Activated T-cell treated with anti-CD3 and anti-CD28 coated beads, Interleukin-2, amount 50 U/mL, for 1 hour (primary cell): Measurements from ENCODE around the gene POU6F2.

ENCODE experiments used
- DNase-seq: peaks from one replicate; pipeline ENCODE4 v3.0.0-alpha.2; 2020

Gene POU6F2

GRCh38 chr7:39197831-39198230 is 220.1 kb downstream of the POU6F2 start:
- no peak for DNase-seq

GRCh38 chr7:39198556-39198955 is 220.8 kb downstream of the POU6F2 start:
- DNase-seq, result no peak

- DNase-seq, result no peak
Observed at GRCh38 chr7:39199006-39199405, 221.3 kb downstream of the POU6F2 start.

- DNase-seq, result no peak
Observed at GRCh38 chr7:39199951-39200350, 222.2 kb downstream of the POU6F2 start.

GRCh38 chr7:39202041-39202440 is 224.3 kb downstream of the POU6F2 start:
- DNase-seq, result no peak

GRCh38 chr7:39210362-39210761 is 232.7 kb downstream of the POU6F2 start:
- DNase-seq, result no peak

- DNase-seq, result no peak
Observed at GRCh38 chr7:39211581-39211980, 233.9 kb downstream of the POU6F2 start.

- no peak for DNase-seq
Observed at GRCh38 chr7:39212876-39213275, 235.2 kb downstream of the POU6F2 start.

- DNase-seq, result no peak
Observed at GRCh38 chr7:39217783-39218182, 240.1 kb downstream of the POU6F2 start.

- DNase-seq, result no peak
Observed at GRCh38 chr7:39219869-39220268, 242.2 kb downstream of the POU6F2 start.

- no peak for DNase-seq
Observed at GRCh38 chr7:39221901-39222300, 244.2 kb downstream of the POU6F2 start.

- no peak for DNase-seq
Observed at GRCh38 chr7:39228946-39229345, 251.2 kb downstream of the POU6F2 start.

GRCh38 chr7:39233851-39234529 is 256.3 kb downstream of the POU6F2 start:
- no peak for DNase-seq

GRCh38 chr7:39238234-39238869 is 260.6 kb downstream of the POU6F2 start:
- DNase-seq, result no peak

GRCh38 chr7:39240864-39241263 is 263.2 kb downstream of the POU6F2 start:
- no peak for DNase-seq

- no peak for DNase-seq
Observed at GRCh38 chr7:39247576-39247975, 269.9 kb downstream of the POU6F2 start.

- no peak for DNase-seq
Observed at GRCh38 chr7:39248041-39248691, 270.5 kb downstream of the POU6F2 start.

GRCh38 chr7:39248692-39249090 is 271.0 kb downstream of the POU6F2 start:
- no peak for DNase-seq

- DNase-seq, result no peak
Observed at GRCh38 chr7:39249635-39250152, 272.0 kb downstream of the POU6F2 start.

GRCh38 chr7:39252916-39253315 is 275.2 kb downstream of the POU6F2 start:
- no peak for DNase-seq

- DNase-seq, result no peak
Observed at GRCh38 chr7:39259391-39260003, 281.8 kb downstream of the POU6F2 start.

GRCh38 chr7:39260279-39260844 is 282.7 kb downstream of the POU6F2 start:
- DNase-seq, result no peak

GRCh38 chr7:39261771-39262170 is 284.1 kb downstream of the POU6F2 start:
- no peak for DNase-seq
